Stimulated activated CD4-positive, alpha-beta T cell treated with anti-CD3 and anti-CD28 coated beads, TNF-alpha, amount 100 ng/mL, for 24 hours (primary cell): ENCODE results near the gene ABCB1.

Experiments used
- DNase-seq, 3 experiments: peaks; one replicate each; pipeline ENCODE4 v3.0.0-alpha.2; 2020; ENCODE audit warnings: low read depth in 3 of 3

The ABCB1 gene

DNA sequence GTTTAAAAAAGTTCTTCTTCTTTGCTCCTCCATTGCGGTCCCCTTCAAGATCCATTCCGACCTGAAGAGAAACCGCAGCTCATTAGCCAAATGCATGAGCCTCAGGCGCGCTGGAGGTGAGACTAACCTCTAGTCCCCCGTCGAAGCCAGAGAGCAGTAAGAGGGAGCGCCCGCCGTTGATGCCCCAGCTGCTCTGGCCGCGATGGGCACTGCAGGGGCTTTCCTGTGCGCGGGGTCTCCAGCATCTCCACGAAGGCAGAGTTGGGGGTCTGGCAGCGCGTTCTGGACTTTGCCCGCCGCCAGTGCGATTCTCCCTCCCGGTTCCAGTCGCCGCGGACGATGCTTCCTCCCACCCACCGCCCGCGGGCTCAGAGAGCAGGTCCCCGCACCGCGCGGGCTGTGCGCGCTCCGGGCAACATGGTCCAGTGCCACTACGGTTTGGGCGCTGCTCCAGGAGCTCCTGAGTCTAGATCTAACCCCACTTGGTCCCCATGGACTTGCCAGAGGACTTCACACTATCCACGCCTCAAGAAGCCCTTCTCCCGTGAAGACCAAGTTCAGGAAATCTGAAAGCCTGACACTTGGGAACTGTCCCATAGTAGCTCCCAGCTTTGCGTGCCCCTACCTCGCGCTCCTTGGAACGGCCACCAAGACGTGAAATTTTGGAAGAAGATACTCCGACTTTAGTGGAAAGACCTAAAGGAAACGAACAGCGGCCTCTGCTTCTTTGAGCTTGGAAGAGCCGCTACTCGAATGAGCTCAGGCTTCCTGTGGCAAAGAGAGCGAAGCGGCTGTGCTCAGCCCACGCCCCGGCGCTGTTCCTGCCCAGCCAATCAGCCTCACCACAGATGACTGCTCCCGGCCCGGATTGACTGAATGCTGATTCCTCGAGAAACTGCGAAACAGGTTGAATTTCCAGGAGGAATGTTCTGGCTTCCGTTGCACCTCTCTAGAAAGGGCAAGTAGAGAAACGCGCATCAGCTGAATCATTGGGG, at the start of gene ABCB1:
Gene ABCB1 (minus strand): TSS at position 755 of the 995 bp plus-strand sequence. CDS start 700 bp downstream, at position 55.
- DNase-seq = peak in 2 of 3 experiments; percentile 21 to 36

DNA sequence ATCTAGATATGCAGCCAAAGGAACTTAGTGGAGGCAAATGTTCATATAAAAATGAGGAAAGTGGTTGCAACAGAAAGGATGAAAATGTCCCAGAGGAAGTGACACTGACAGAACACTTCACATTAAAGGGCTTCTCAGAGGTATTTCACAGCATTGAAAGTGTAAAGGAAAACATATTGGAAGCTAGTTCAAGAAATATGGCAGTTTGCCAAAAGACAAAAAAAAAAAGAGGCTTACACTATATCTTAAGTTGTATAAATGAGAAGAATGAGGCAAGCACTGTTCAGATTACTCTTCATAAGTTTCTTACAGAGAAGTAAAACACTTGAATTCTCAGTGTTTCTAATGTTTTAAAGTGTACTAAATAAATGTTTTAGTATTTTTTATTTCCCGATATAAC, 47.6 kb upstream of the ABCB1 start:
- no peak for DNase-seq

DNA sequence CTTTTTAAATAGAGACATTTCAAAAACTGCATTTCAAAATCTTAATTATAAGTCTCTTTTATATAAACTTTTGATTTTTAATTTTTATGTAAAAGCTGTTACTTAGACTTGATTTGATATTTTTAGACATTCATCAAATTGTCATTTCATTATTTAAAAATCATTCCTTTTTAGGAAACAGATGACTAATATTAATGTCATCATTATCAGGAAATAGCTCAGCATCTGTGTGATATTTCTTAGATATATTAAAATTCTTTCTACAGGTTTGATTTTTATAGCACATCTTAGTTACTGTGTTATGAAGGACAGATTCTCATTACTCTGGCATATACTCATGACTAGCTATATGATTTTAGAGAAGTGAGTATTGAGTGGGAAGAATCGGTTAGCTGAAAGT, 44.8 kb upstream of the ABCB1 start:
- no peak for DNase-seq

DNA sequence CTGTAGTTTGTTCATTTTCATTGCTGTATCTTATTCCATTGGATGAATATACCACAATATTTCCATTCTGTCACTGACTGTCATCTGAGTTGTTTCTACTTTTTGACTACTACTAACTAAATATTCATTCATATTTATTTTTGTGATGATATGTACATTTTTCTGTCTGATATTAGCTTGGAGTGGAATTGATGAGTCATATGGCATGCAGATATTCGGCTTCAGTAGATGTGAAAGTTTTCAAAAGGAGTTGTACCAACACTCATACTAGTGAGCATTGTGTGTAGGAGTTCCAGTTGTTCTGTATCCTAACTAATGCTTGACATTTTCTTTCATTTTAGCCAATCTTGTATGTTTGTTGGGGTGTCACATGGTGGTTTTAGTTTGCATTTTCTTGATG, 35.2 kb upstream of the ABCB1 start:
- DNase-seq = no peak

DNA sequence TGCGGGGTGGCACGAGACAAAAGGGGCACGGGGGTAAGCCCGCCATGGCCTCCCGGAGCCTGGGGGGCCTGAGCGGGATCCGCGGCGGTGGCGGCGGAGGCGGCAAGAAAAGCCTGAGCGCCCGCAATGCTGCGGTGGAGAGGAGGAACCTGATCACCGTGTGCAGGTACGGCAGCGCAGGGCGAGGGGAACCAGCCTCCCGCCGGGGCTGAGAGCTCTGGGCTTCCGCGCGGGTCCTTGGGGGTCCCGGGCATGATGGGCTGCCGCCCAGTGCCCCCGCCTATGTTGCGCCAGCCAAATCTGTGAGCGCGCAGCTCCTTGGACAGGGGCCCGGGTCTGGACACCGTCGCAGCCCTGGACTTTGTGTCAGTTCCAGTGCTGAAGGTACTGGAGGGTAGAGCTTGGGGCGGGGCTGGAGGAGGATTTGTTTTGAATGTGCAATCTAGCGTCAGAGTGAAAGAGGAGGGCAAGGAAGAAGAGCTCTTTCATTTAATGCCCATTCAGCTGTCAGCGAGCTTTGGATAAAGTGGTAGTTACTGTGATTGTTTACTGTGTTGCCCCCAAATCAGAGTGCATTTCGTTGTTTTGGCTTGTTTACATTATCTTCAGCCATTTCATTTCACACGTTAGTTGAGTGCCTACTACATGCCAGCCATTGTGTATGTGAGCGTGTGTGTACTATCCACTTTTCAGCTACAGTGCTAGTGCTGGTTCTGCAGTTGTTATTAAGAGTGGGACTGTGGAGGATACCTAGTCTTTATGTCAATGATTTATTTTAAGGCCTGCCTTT, 28.3 kb upstream of the ABCB1 start:
- DNase-seq = no peak

DNA sequence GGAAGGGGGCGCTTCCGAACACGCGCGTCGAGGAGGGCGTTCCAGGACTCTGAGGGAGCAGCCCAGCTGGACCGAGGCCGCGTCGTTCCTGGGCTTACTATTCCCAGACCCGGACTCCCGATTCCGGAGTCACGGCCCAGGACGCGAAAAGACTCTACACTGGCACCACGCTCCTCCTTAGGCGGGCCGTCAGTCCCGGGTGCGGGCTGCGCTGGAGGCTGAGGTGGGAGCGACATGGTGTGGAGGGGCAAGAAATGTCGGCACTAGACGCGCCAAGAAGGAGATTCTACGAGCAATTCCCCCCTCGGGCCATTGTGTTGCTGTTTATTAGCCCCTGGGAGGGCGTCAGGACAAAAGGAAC, 26.9 kb upstream of the ABCB1 start:
- peak in 1 of 3 experiments; percentile 4 for DNase-seq

DNA sequence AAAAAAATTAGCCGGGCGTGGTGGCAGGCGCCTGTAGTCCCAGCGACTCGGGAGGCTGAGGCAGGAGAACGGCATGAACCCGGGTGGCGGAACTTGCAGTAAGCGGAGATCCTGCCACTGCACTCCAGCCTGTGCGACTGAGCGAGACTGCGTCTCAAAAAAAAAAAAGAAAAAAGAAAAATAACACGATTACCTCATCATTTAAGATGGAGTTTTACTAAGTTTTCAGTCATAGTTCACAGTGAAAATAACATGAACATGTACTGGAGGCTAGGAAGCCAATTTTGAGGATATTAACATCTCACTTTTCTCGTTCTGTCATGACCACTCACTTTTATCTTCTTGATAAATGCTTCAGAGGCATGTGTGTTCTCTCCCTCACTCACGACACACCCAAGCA, 24.4 kb upstream of the ABCB1 start:
- DNase-seq = no peak

DNA sequence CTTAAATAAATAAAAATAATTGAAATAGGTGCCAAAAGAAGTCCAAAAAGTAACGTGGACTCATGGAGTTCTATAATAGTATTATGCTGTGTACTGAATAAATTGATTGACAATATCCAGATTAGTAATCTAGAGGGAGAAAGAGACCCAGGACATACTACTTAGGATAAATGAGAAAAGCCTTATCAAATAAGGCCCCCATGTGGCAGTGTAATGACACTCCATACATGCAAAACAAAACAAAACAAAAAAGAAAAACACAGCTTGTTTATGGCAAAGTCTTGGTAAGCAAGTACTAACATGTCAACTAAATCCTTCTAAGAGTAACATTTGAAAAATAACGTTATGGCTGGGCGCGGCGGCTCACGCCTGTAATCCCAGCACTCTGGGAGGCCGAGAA, 23.9 kb upstream of the ABCB1 start:
- DNase-seq = no peak

DNA sequence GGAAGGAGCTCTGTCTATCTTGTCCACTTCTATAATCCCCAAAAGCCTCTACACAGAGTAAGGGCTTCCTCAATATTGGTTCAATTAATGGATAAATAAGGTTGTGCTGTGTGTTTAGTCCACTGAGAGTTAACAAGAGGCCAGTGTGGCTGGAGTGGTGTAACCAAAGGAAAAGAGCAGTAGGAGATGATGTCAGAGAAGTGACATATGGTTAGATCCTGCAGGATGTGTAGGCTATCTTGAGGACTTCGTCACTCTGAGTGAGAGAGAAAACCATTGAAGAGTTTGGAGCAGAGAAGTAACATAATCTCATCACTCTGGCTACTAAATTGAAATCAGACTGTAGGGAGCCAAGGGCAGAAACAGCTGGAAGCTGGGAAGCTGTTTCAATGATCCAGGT, 14.5 kb upstream of the ABCB1 start:
- no peak for DNase-seq

DNA sequence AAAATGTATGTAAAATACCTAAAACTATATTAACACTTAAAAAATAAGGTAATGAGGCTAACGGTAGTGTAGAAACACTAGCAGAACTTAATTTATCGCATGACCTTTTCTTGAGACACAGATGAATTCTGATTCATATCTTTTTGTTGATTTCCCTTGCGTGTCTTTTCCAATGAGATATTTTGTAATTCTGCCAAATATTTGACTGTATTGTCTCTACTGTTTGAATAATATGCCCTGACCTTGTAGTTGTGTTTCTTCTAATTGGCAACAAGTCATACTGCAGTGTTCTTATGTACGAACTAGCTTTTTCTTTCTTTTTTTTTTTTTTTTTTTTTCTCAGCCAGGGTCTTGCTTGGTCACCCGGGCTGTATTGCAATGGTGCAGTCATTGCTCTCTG, 9.2 kb upstream of the ABCB1 start:
- no peak for DNase-seq

DNA sequence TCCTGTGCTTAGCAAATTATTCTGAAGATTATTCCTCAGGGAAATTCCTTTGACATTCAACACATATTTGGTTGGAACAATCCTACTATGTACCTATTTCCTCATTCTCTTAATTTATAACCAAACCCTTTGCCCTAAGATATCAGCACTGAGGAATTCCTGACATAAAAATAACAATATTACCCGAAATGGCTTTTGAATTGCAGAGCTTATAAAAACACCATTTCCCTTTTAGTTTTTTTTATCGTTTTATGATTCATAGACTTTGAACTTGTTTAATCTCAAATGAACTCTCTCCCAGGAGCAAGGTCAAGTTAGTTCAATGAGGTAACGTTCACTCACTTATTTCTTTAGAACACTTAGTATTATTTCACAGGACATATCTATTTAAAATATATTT, 7.7 kb upstream of the ABCB1 start:
- DNase-seq = no peak

DNA sequence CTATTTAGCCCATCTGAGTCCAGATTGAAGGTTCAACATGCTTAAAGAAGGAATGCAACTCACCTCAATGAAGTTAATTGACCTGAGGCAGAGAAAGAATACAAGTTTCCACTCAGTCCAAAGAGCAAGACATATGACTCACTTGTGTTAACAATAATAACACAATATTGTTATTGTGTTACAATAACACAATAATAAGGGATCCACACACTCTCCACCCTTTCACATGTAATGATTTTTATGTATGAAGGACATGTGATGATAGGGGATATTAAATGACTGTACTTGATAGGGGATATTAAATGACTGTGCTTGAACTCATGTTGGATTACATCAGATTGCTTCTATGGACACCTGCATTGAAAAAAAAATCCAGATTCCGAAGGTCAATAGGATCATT, 3.6 kb upstream of the ABCB1 start:
- DNase-seq = no peak

DNA sequence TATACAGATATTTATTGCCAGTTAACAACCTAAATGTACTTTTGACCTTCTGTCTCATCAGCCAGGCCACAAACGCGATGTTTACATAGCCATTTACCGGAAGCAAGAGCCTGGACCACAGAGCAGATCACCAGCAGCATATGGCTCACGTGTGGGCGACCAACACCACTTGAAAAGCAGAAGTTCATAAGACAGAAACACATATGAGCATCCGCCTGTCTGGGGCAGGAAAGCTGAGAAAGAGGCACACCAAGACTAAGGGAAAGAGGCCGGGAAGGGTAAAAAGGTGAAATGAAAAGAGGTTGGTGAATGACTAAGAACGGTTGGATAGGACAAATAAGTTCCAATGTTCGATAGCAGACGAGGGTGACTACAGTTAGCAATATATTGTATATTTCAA, 1.3 kb downstream of the ABCB1 start:
- peak in 1 of 3 experiments; percentile 31 for DNase-seq

DNA sequence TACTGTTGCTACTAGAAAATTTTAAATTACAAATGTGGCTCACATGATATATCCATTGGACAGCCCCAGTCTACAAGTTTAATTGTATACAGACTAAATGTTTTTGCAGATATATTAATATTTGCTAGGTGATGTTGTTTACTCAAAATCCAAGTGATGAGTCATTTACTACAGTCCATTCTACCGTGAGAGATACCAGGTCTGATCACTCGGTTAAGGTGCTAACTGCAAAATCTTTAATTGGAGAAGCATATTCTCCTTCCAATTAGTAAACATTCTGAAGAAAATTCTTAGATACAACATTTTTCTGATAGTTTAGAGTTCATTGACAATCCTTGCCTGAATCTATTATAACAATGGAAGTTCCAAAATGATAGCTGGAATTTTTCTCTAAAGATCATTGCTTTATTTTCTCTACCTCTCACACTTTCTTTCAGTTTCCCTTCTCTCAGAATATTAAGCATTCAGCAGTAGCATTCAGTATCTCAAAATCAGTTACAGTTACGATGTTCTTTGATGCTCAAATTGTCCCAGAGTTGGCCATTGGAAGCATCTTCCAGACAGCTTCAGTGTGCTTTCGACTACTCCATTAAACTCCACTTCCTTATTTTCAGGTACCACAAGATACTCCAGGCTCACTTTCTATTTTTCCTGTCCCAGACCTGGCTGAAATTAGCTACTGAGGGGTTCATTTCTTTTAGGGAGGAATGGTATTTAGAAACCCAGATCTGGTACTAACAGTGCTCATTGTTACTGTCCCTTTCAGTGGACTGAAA, 2.3 kb downstream of the ABCB1 start:
- no peak for DNase-seq

DNA sequence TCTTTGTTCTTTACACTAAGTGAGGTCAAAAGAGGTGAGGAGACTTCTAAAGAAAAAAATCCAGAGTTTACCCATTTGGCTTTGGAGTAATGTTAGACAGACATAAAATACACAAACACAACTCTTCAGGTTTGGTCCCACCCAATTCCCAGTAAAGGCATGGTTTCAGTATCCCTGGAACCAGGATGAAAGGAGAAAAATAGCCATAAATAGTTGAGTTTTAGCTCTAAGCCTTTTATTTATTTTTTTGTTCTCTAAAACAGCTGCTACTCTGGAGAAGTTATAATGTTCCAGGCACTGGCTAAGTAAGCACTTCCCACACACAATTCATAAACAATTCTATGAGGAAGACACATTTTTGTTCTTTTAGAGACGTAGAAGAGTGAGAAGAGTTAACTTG, 4.0 kb downstream of the ABCB1 start:
- no peak for DNase-seq

DNA sequence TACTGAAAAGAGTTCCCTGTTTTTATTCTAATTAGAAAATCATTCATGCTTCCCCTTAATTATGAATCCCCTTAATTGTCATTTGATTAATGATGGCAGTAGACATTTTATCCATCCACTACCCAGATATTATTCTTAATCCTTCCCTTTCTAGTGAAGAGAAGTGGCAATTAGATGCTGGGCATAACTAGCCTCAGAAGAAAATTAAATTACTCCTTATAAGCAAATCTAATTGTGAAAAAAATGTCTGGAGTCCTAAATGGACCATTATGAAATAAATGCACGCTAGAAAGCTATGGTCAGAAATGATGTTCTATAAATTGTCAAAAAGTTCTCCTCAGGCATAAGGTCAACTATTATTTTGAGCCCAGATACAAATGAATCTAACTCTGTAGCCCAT, 4.5 kb downstream of the ABCB1 start:
- DNase-seq = no peak

DNA sequence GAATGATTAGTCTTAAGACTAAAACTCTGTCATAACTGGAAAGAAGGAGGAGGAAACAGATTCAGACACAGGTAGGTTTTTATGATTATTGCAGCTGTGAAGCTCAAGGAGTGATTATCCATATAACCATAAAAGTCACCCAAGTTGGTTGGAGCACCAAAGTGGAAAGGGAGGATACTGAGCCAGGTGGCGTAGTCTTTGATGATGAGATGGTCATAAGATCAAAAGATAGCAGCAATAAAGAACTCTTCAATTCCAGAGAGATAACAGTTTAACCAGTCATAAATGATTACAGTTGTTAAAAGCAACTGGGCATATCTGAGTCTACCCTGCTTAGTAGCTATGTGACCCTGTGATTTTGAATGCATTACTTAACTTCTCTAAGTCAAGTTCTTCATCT, 8.4 kb downstream of the ABCB1 start:
- no peak for DNase-seq

DNA sequence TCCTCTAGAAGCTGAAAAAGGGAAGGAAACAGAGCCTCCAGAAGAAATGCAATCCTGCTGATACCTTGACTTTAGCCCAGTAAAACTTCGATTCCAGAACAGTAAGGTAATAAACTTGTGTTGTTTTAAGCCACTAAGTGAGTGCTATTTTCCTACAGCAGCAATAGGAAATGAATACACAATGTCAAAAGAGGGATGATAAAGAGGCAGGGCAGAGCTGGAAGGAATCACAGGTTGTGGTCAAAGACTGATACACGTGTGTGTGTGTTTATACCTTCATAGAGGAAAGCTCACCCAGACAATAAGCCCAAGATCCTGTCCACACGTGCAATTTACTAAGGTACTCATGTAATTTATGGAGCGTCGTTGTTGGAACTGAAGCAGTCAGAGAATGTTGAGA, 9.5 kb downstream of the ABCB1 start:
- DNase-seq = no peak

DNA sequence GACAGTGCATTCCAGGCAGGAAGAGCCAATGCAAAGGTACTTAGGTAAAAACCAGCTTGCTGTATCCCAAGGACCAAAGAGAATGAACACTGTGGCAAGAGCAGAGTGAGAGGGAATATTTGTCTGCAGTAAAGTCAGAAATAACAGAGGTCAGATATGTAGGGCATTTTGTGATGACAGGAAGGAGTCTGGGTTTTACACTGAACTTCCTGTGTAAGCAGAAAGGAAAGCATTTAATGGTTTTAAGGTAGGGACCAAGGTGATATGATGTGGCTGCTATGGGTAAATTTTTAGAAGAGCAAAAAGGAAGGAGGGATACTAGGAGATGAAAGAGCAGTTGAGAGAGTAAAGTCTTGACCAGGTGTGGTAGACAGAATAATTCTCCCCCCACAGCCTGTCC, 10.1 kb downstream of the ABCB1 start:
- DNase-seq = no peak

DNA sequence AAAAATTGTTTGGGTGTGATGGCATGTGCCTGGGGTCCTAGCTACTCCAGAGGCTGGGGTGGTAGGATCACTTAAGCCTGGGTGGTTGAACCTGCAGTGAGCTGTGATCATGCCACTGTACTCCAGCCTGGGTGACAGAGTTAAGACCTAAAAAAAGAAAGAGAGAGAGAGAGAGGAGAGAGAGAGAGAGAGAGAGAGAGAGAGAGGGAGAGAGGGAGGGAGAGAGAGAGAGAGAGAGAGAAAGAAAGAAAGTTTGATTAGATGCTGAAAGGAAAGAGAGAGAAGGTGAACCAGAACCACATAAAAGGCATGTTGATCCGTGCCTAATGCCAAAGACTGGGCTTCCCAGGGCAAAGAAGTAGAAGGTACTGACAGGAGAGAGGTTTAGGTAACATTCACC, 11.1 kb downstream of the ABCB1 start:
- no peak for DNase-seq

DNA sequence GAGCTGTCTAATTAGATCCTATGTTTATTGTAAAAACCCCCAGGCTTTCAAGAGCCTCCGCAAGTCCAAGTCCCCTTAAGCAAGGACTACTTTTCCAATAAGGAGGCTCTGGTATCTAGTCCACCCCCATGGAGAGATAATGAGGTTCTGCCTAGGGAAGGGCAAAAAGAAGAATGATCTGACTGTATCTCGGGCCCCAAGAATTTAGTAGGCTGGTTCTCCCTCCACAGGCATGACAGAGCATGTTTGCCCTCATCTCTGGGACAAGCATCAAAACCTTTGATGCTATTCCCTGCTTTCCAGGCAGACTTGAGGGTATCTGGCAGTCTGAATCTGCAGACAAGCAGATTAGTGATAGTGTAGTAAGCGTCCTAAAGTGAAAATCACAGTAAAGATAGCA, 19.0 kb downstream of the ABCB1 start:
- no peak for DNase-seq

DNA sequence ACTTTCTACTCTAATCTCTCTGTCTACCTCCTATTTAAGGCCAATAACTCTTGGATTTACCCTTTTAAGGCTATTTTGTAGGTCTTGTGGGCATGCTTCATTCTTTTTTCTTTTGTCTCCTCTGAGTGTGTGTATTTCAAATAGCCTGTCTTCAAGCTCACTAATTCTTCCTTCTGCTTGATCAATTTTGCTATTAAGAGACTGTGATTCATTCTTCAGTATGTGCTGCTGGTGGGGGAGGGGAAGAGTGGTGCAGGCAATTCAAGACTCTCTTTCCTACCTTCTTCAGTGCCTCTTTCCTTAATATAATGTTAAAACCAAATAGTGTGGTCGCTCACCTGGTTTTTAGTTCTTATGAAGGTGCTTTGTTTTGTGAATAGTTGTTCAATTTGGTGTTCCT, 20.0 kb downstream of the ABCB1 start:
- DNase-seq = no peak
